Adrenal gland (tissue), 5 donors: ENCODE measurements around the gene FBXW7.

Source experiments
- CTCF ChIP-seq, 6 experiments: fragments of 450-650 bp in 4 of 6; fragments of 200-600 bp in 2 of 6; sonication (generic) in 1 of 6; IDR thresholded peaks; 1 replicate in 5 of 6; 2 replicates in 1 of 6; pipeline versions ENCODE4 v1.5.1 to v1.8.0; 2016 to 2021; ENCODE audit warnings: antibody characterized with exemption in 6 of 6, mild to moderate bottlenecking in 2 of 6, moderate library complexity in 1 of 6
- POLR2A ChIP-seq, 2 donors: fragments of 450-650 bp; IDR thresholded peaks; one replicate each; pipeline ENCODE4 v1.6.1; 2017; ENCODE audit warnings: antibody characterized with exemption in 2 of 2, mild to moderate bottlenecking in 2 of 2, moderate library complexity in 1 of 2
- donor health status: DM: no; HTN: no; CAD: no.

GRCh38 chr4:152476796-152477195, 59.1 kb downstream of the FBXW7 start:
- TF ChIP-seq CTCF (IDR thresholded peaks at IDR 0.05) = no peak
- TF ChIP-seq POLR2A (IDR thresholded peaks at IDR 0.05) = no peak
